HepG2 (cell line): Measurements from ENCODE around the gene CABLES2. TPM values are rescaled to one million over a fixed set of nuclear protein-coding genes. Genes with fewer than 3 reads are reported as not detected.

Source experiments
- FIP1L1 ChIP-seq: fragments of 200-400 bp; formaldehyde crosslinking; IDR thresholded peaks from 2 replicates; pipeline ENCODE4 v1.6.1; 2018; ENCODE audit warnings: low read depth, mild to moderate bottlenecking, low read length, moderate library complexity, borderline replicate concordance; ENCODE audit not compliant: insufficient read depth
- KLF9 ChIP-seq: IDR thresholded peaks from 2 replicates; pipeline ENCODE4 v1.6.1; 2016; ENCODE audit warnings: low read depth
- MXD1 ChIP-seq: sonication (generic); formaldehyde crosslinking; IDR thresholded peaks from 2 replicates; pipeline ENCODE4 v1.4.0; 2020; ENCODE audit warnings: mild to moderate bottlenecking, missing genetic modification reagents
- RXRA ChIP-seq: sonication (generic); formaldehyde crosslinking; IDR thresholded peaks from 2 replicates; pipeline ENCODE4 v1.5.1; 2020; ENCODE audit warnings: missing genetic modification reagents
- SP5 ChIP-seq: IDR thresholded peaks from 2 replicates; pipeline ENCODE4 v1.6.1; 2016; ENCODE audit warnings: low read depth, borderline replicate concordance
- ZNF318 ChIP-seq: sonication (generic); formaldehyde crosslinking; IDR thresholded peaks from 2 replicates; pipeline ENCODE4 v1.4.0; 2020; ENCODE audit warnings: mild to moderate bottlenecking, missing genetic modification reagents
- polyA plus RNA-seq, 8 experiments: library from polyadenylated mRNA; depleted of rRNA in 3 of 8; stranded (reverse) in 7 of 8; unstranded in 1 of 8; fragments of >200 nt; fragmentation: Illumina TruSeq in 4 of 8; extraction: Trizol in 4 of 8; gene quantifications; 2 replicates each; pipeline versions ENCODE4 v1.2.1 to v1.2.3, GENCODE V29; 2011 to 2016; ENCODE audit warnings: low read depth in 4 of 8, missing spikeins in 1 of 8, mixed read lengths in 1 of 8; ENCODE audit not compliant: insufficient read depth in 1 of 8
- total RNA-seq, 5 experiments: library from RNA; depleted of rRNA; stranded (reverse); fragments of >200 nt; fragmentation: Illumina TruSeq; extraction: Trizol; gene quantifications; 2 replicates each; pipeline ENCODE4 v1.2.3, GENCODE V29; 2016; ENCODE audit warnings: low read depth in 1 of 5

The CABLES2 gene
- total and polyA plus RNA-seq, 2 of the 13 experiments (the other 11 are each of a cell fraction or from before 2014, with no cell fraction given), result 5.2 to 9.7 TPM

- TF ChIP-seq ZNF318 (CRISPR knock-in tag), result no peak
- TF ChIP-seq SP5, result no peak
- TF ChIP-seq RXRA, result no peak
- TF ChIP-seq MXD1 (CRISPR knock-in tag), result peak; percentile 50; the same call in 1 of the 2 replicates
- TF ChIP-seq KLF9 (CRISPR knock-in tag), result no peak
- no peak for TF ChIP-seq FIP1L1
These were observed 20.9 kb upstream of the CABLES2 start (continued) for GRCh38 chr20:62428002-62428372.
